HL-60/S4 treated with retinoic acid at 250 ng/mL for 4 days and 3 days (cell line): Measurements from ENCODE around the gene BEST1.
"Not testable (repeated sequence)": the region's sequence is repeated elsewhere in the genome, so short reads cannot be mapped to it uniquely, and the experiment has no call there.

Experiments used
- in situ Hi-C: fragments of 300-500 bp; cut with MboI; formaldehyde crosslinking; loops from 2 replicates; pipeline ENCODE4 v1.7.0; 2022; ENCODE audit warnings: low sequenced_read_pairs

The BEST1 gene

GRCh38 chr11:61962213-61963015, 12.3 kb downstream of the BEST1 start:
- in situ Hi-C loops, result no loop called here

- in situ Hi-C loops, result no loop called here
These were observed 12.8 kb downstream of the BEST1 start for GRCh38 chr11:61963016-61963281.

- in situ Hi-C loops, result no loop called here
These were observed 13.3 kb downstream of the BEST1 start for GRCh38 chr11:61963282-61964057.

GRCh38 chr11:61964058-61964665, 14.0 kb downstream of the BEST1 start:
- in situ Hi-C loops, result no loop called here

- in situ Hi-C loops, result not testable (repeated sequence)
These were observed 14.6 kb downstream of the BEST1 start for GRCh38 chr11:61964666-61965271.

GRCh38 chr11:61966734-61967115, 16.6 kb downstream of the BEST1 start:
- in situ Hi-C loops, result no loop called here

- in situ Hi-C loops, result no loop called here
These were observed 17.2 kb downstream of the BEST1 start, which contains the start of gene FTH1 for GRCh38 chr11:61967116-61967923. TSS of gene FTH1 (minus strand) at chr11:61967634. CDS start at chr11:61967425, 209 bp downstream.

- in situ Hi-C loops, result no loop called here
These were observed 18.0 kb downstream of the BEST1 start for GRCh38 chr11:61967924-61968757.

GRCh38 chr11:61968758-61969390, 18.7 kb downstream of the BEST1 start:
- in situ Hi-C loops, result no loop called here

- in situ Hi-C loops, result no loop called here
These were observed 19.2 kb downstream of the BEST1 start for GRCh38 chr11:61969391-61969758.

GRCh38 chr11:61969838-61970662, 19.9 kb downstream of the BEST1 start:
- in situ Hi-C loops, result no loop called here

- in situ Hi-C loops, result no loop called here
These were observed 21.3 kb downstream of the BEST1 start for GRCh38 chr11:61971248-61972111.

- in situ Hi-C loops, result no loop called here
These were observed 22.0 kb downstream of the BEST1 start for GRCh38 chr11:61972112-61972671.

GRCh38 chr11:61972672-61973475, 22.7 kb downstream of the BEST1 start:
- in situ Hi-C loops, result no loop called here

- in situ Hi-C loops, result no loop called here
These were observed 23.5 kb downstream of the BEST1 start for GRCh38 chr11:61973476-61974162.
